Epithelial cell of umbilical artery (primary cell): Measurements from ENCODE around the gene ALPK1. TPM values are rescaled to one million over a fixed set of nuclear protein-coding genes. Genes with fewer than 3 reads are reported as not detected.

Experiments
- total RNA-seq: library from RNA; depleted of rRNA; stranded (reverse); fragments of >200 nt; gene quantifications from 2 replicates; pipeline ENCODE4 v1.2.3, GENCODE V29; 2014

The ALPK1 gene
- total RNA-seq, result 7.5 and 10.6 TPM in 2 replicates

GRCh38 chr4:112296949-112297880 is at the start of gene ALPK1:
Gene ALPK1, plus strand, starts transcription at chr4:112297369.

Other genes with a start within 250 kb of the ALPK1 start
- gene FAM241A, start 151.9 kb upstream of the ALPK1 start, total RNA-seq, result 5.5 and 11.9 TPM in 2 replicates
- gene AP1AR, start 65.6 kb upstream of the ALPK1 start, total RNA-seq, result 30.9 and 40.0 TPM in 2 replicates
- 8.1 and 14.0 TPM in 2 replicates for gene TIFA, start 11.5 kb upstream of the ALPK1 start, total RNA-seq
- not detected in 2 replicates for gene NEUROG2, start 218.8 kb downstream of the ALPK1 start, total RNA-seq